ENCODE measurements around the gene GRIP2. TPM values are rescaled to one million over a fixed set of nuclear protein-coding genes. Genes with fewer than 3 reads are reported as not detected.

GRIP2 gene
- total RNA-seq, 1 experiment from 2014 or later, result 0.43 TPM

DNA sequence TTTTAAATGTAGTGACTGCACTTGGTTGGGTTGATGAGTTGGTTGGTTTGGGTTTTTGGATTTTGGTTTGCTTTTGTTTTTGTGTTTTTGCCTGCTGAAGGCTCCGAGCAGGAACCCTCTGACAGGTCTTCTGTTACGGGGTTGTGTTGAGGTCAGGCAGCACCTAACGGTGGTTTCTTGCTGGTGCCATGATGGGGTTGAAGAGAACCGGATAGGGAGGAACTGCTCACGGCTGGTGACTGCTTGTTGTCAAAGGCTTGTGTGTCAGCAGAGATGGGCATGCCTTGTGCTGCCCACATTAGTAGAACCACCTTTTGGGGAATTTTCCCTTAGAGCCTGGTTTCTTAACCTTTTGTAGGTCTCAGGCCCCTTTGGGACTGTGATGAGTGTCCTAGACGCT, 95.8 kb downstream of the GRIP2 start:
- intact Hi-C loops (cut with micrococcal nuclease; ENCODE audit: unreplicated experiment), result no loop called here
- ChIA-PET POLR2A (ENCODE audit: low non-redundant PET) (no interaction called here), CTCF (no interaction called here)
- Histone ChIP-seq H3K9me3 (ENCODE audit: low read depth, low read length, poor library complexity, severe bottlenecking) (no peaks in the 10 kb centered on the region), H3K36me3 (ENCODE audit: insufficient read depth, low read length, poor library complexity, severe bottlenecking) (peaks cover 32% of the 10 kb centered on the region), H3K27ac (ENCODE audit: low read depth, low read length, poor library complexity, severe bottlenecking) (no peak overlapping the region), H3K4me1 (ENCODE audit: insufficient read depth, low read length, poor library complexity, severe bottlenecking) (peaks cover 17% of the 10 kb centered on the region), H3K4me3 (ENCODE audit: low read depth, low read length, poor library complexity, severe bottlenecking) (no peak overlapping the region), H3K27me3 (replicated peaks; ENCODE audit: insufficient read depth, low read depth, low read length, poor library complexity) (no peaks in the 10 kb centered on the region)
- no peak for DNase-seq (ENCODE audit: low spot score)
- no TSS peak for BruUV-seq (replicated peaks)
- TF ChIP-seq, protein P1, sequence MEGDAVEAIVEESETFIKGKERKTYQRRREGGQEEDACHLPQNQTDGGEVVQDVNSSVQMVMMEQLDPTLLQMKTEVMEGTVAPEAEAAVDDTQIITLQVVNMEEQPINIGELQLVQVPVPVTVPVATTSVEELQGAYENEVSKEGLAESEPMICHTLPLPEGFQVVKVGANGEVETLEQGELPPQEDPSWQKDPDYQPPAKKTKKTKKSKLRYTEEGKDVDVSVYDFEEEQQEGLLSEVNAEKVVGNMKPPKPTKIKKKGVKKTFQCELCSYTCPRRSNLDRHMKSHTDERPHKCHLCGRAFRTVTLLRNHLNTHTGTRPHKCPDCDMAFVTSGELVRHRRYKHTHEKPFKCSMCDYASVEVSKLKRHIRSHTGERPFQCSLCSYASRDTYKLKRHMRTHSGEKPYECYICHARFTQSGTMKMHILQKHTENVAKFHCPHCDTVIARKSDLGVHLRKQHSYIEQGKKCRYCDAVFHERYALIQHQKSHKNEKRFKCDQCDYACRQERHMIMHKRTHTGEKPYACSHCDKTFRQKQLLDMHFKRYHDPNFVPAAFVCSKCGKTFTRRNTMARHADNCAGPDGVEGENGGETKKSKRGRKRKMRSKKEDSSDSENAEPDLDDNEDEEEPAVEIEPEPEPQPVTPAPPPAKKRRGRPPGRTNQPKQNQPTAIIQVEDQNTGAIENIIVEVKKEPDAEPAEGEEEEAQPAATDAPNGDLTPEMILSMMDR (conservative IDR thresholded peaks at IDR 0.05; ENCODE audit: low read depth, low read length), result no peak
- no peak for TF ChIP-seq EZH2 (IDR thresholded peaks at IDR 0.05; ENCODE audit: borderline replicate concordance, low read depth, low read length, poor library complexity, severe bottlenecking)

DNA sequence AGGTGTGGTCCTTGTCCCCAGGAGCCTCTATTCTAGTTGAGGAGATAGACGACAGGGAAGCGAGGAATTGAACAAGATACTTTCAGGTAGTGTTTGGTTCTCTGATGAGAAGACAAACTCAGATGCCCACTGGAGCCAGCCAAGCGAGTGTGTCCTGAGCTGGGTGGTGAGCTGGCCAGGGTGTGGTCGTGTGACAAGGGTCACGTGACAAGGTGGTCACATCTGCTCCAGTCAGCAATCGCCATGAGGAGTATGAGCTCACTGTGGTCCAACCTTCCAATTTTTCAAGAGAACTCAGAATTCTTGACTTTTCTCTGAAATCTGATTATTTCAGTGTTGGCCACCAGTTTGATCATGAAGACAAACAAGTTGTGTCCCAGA, 98.2 kb downstream of the GRIP2 start:
- TF ChIP-seq, protein P1 (conservative IDR thresholded peaks at IDR 0.05; ENCODE audit: low read depth, low read length), result no peak
- TF ChIP-seq EZH2 (IDR thresholded peaks at IDR 0.05; ENCODE audit: borderline replicate concordance, low read depth, low read length, poor library complexity, severe bottlenecking), result no peak
- DNase-seq (ENCODE audit: low spot score), result no peak
- no TSS peak for BruUV-seq (replicated peaks)
- CTCF ChIA-PET, result interaction anchor here (0.6 kb wide), 1 partner anchor 13 kb away, joined by 3 read pairs; no protein-coding TSS in a partner anchor
- H3K9me3 ChIP-seq (ENCODE audit: low read depth, low read length, poor library complexity, severe bottlenecking), result no peaks in the 10 kb centered on the region
- no peak overlapping the region for H3K27ac ChIP-seq (ENCODE audit: low read depth, low read length, poor library complexity, severe bottlenecking)
- H3K4me1 ChIP-seq (ENCODE audit: insufficient read depth, low read length, poor library complexity, severe bottlenecking), result peaks cover 39% of the 10 kb centered on the region
- POLR2A ChIA-PET (ENCODE audit: low non-redundant PET), result no interaction called here
- no peaks in the 10 kb centered on the region for H3K27me3 ChIP-seq (replicated peaks; ENCODE audit: insufficient read depth, low read depth, low read length, poor library complexity)
- intact Hi-C loops (cut with micrococcal nuclease; ENCODE audit: unreplicated experiment), result no loop called here
- peaks cover 11% of the 10 kb centered on the region for H3K36me3 ChIP-seq (ENCODE audit: insufficient read depth, low read length, poor library complexity, severe bottlenecking)
- no peak overlapping the region for H3K4me3 ChIP-seq (ENCODE audit: low read depth, low read length, poor library complexity, severe bottlenecking)

DNA sequence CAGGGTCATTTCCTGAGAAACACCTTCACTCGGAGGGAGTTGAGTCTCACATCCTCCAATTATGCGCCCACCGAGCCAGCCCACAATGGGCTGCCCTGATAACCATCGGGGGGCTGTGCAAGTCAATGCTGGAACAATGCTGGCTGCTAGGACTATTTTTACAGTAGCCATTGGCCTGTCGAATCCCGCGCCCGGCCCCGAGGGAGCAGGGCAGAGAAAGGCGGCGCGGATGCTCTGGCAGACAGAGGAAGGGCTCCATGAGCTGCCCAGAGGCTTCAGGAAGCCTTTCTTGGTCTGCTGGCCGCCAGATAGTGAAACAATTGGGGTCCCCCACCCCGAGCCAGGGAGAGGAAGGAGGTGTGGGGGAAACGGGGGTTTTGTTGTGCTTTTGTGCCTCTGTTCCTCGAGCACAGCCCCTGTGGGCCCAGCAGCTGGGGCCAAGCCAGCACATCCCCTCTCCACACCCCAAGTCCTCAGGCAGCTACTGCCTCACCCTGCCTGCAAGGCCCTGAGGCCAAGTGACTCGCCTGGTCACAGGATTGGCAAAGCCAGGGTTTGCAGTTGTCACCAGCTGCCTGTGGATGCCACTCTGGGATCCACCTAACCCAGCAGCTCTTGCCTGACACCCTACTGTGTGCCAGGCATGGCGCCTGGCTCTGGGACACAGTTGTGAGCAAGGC, 98.8 kb downstream of the GRIP2 start:
- no peaks in the 10 kb centered on the region for H3K27me3 ChIP-seq (replicated peaks; ENCODE audit: insufficient read depth, low read depth, low read length, poor library complexity)
- no peak overlapping the region for H3K27ac ChIP-seq (ENCODE audit: low read depth, low read length, poor library complexity, severe bottlenecking)
- TF ChIP-seq, protein P1 (conservative IDR thresholded peaks at IDR 0.05; ENCODE audit: low read depth, low read length), result no peak
- TF ChIP-seq EZH2 (IDR thresholded peaks at IDR 0.05; ENCODE audit: borderline replicate concordance, low read depth, low read length, poor library complexity, severe bottlenecking), result no peak
- POLR2A ChIA-PET (ENCODE audit: low non-redundant PET), result no interaction called here
- no TSS peak for BruUV-seq (replicated peaks)
- no peak for DNase-seq (ENCODE audit: low spot score)
- intact Hi-C loops (cut with micrococcal nuclease; ENCODE audit: unreplicated experiment), result no loop called here
- H3K9me3 ChIP-seq (ENCODE audit: low read depth, low read length, poor library complexity, severe bottlenecking), result no peaks in the 10 kb centered on the region
- no peak overlapping the region for H3K4me3 ChIP-seq (ENCODE audit: low read depth, low read length, poor library complexity, severe bottlenecking)
- H3K4me1 ChIP-seq (ENCODE audit: insufficient read depth, low read length, poor library complexity, severe bottlenecking), result peaks cover 44% of the 10 kb centered on the region
- H3K36me3 ChIP-seq (ENCODE audit: insufficient read depth, low read length, poor library complexity, severe bottlenecking), result peaks cover 6% of the 10 kb centered on the region
- CTCF ChIA-PET, result no interaction called here
